ENCODE measurements around the gene IFNA7.
"Not testable (repeated sequence)": the region's sequence is repeated elsewhere in the genome, so short reads cannot be mapped to it uniquely, and the experiment has no call there.

Gene IFNA7

DNA sequence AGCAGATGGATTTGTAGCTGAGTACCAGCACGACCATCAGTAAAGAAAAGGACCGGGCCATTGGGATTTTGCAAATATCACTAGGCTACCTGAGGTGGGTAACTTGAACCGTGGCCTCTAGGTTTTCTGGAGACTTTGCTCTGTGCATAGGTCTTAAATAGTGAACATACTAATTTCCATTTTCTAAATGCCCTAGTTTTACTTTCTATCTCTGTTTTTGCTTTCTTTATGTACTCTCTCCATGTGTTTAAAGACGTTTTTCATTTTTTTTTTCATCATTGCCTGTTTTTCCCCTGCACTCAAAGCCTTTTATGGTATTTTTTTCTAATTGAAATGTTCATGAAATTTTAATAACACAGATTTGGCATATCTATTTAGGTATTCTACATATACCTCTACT, at the start of gene IFNA7:
Gene IFNA7 (minus strand): TSS at position 101 of the 400 bp plus-strand sequence. CDS start 40 bp downstream, at position 61.
- not testable (repeated sequence) for DNase-seq

DNA sequence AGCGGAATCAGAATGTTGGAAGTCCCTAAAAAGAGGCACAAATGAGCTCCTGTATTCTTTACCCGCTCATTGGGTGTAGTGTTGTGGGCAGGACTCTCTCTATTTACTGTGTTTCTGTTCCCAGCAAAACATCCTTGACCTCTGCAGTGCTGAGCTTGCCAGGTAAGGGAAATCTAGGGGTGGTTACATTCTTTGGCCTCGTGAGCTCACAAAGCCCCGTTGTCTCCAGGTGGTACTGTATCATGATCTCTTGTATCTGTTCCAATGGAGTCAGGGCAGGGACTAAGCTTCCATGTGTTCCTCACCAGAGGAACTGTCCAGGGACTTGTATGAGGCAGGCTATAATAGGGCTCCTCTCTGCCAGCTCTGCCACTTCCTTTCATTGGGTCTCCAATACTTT, 49.6 kb upstream of the IFNA7 start:
- no peak for DNase-seq

DNA sequence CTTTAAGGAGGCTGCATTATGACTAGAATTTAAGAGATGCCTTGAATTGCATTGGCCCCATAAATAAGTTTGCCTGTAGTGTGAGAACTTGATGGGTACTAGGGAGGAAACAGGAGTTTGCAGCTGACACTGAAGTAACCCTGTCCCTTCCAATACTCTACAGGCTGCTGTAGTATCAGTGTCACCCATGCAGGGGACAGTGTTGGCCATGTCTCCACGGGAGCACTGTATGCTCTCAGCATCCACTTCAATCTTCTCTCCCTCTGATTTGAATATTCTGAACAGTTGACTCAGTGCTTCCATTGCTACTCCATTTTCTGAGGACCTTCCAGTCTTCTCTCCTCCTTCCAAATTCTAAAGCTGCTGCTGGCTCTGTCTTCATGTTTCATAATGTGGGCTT, 49.2 kb upstream of the IFNA7 start:
- no peak for DNase-seq

DNA sequence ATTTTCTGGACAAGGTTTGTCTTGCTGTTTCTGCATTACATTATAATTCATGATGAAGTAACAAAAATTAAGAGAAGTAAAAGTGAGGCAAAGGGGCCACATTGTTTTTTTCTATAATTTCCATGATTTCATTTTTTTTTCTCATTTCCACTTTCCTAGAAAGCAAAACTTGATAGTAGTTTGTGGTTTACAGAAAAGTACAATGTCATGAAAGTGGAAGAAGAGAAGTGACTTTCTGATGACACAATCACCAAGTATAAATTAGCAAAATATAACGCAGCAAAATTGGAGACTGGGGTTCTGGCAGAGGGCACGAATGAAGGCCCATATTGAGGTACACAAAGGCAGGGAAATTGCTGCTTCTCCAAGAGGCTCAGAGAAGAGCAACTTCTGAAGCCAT, 42.8 kb upstream of the IFNA7 start:
- DNase-seq: no peak

DNA sequence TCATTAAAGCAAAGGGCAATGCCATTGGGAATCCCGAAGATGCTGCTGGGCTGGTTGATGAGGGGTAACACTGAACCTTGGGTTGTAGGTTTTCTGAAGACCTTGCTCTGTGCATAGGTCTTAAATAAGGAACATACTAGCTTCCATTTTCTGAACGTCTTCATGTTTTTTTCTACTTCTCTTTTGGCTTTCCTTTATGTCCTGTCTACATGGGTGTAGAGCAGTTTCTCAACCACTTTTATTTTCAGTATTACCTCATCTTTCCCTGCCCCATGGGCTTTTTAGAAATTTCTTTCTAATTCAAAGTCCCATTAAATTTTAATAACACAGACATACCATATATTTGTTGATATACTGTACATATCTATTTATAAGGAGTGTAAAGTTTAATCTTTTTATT, 37.9 kb upstream of the IFNA7 start, which contains the start of gene IFNA14:
Gene IFNA14 (minus strand): TSS at position 95 of the 400 bp plus-strand sequence. CDS start 70 bp downstream, at position 25.
- no peak for DNase-seq

DNA sequence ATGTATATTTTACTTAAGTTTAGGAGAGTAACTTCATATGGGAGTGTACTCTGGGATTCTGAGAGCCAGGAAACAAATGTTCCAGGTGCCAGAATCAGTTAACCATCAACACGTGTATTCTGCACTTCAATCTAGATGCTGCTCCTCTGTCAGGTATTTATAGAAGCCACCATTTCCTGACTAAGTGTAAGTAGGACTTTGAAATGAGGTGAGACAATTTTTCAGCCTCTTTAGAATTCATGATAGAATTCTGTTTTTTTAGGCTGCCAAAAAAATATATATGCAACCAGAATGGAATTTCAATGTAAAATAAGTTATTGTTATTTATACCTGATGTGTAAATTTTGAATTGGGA, 34.3 kb upstream of the IFNA7 start:
- not testable (repeated sequence) for DNase-seq

DNA sequence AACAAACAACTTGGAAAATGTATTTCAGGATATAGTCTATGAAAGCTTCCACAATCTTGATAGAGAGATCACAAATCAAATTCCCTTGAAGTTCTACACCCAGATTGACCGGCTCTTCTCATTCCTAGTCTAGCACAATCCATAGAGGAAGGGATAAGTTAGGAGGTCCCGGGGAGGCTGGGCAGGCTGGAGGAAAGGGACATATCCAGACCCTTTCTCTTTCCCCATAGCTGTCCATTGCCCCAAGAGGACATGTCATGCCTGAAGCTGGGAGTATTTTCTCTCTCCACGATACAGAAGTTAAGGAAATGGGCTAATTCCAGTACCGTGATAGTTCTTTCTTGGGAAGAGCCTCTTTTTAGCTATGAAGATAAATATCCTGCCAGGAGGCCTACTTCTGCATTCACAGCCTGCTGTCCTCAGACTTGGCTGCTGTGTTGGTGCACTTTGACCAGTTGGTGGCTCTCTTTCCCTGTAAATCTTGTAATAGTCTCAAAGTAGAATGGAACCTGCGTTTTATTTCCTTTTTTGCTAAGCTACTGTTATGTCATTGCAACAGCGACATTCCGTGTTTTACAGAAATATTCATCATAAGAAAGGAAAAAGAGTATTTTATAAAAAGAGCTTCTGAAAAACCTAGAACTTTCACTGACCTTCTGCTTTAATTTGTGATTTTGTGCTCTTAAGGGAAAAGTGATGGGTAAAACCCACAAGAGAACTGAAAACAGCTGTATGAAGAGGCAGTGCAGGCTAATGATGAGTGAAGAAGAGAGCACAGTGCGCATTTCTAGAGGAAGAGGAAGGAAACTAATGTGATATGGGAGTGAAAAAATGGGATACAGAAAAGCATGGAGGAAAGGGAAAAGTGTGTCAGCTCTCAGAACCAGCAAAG, 33.7 kb upstream of the IFNA7 start:
- peak; percentile 35 for DNase-seq

DNA sequence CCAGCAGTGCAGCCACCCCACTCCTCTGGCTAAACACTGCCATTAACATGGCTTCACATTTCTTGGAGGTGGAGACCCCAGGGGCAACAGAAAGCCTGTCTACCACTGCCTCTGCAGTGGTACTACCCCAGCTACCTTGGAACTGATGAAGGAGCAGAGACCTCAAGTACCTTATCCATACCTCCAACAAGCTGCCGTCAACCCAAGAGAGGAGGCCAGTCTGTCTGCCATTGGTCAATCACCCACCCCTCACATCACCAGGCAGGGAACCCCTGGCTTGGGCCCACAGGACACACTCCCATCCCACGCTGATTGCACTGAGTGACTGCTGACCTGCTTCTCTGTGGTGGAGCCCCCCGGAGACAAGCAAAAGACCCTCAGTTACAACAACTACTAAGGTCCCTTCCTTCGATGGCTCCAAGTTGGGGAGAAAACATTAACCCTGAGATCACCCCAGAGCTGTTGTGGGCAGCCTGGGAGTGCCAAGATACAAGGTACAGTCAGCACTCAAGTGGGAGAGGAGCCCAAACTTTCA, 32.2 kb upstream of the IFNA7 start:
- no peak for DNase-seq

DNA sequence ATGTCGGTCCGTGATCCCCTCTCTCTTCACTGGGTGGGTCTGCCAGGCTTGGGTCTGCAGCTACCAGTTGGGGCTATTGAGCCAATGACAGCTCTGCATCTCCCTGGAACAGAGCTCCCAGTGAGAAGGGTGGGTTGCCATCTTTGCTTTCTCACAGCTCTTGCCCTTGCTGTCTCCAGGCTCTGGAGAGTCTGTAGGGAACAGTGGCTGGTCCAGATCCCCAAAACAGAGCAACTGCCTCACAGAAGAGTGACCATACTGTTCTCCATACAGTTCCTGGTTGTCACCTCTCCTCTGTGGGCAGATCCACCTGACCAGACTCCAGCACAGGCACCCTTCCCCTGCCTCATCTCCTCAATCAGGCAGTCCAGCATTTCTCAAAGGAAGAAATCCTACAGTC, 31.3 kb upstream of the IFNA7 start:
- no peak for DNase-seq

DNA sequence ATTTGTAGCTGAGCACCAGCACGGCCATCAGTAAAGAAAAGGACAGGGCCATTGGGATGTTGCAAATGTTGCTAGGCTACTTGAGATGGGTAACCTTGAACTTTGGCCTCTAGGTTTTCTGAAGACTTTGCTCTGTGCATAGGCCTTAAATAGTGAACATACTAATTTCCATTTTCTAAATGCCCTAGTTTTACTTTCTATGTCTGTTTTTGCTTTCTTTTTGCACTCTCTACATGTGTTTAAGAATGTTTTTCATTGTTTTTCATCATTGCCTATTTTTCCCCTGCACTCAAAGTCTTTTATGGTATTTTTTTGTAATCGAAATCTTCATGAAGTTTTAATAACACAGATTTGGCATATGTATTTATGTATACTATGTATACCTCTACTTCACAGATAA, 26.1 kb upstream of the IFNA7 start, which contains the start of gene IFNA17:
Gene IFNA17 (minus strand): TSS at position 101 of the 400 bp plus-strand sequence. CDS start 49 bp downstream, at position 52.
- no peak for DNase-seq

DNA sequence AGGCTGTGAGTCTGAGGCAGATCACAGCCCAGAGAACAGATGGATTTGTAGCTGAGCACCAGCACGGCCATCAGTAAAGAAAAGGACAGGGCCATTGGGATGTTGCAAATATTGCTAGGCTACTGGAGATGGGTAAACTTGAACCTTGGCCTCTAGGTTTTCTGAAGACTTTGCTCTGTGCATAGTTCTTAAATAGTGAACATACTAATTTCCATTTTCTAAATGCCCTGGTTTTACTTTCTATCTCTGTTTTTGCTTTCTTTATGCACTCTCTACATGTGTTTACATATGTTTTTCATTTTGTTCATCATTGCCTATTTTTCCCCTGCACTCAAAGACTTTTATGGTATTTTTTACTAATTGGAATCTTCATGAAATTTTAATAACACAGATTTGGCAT, 15.2 kb upstream of the IFNA7 start, which contains the start of gene IFNA16:
Gene IFNA16 (minus strand): TSS at position 101 of the 400 bp plus-strand sequence. CDS start 6 bp downstream, at position 95.
- not testable (repeated sequence) for DNase-seq

DNA sequence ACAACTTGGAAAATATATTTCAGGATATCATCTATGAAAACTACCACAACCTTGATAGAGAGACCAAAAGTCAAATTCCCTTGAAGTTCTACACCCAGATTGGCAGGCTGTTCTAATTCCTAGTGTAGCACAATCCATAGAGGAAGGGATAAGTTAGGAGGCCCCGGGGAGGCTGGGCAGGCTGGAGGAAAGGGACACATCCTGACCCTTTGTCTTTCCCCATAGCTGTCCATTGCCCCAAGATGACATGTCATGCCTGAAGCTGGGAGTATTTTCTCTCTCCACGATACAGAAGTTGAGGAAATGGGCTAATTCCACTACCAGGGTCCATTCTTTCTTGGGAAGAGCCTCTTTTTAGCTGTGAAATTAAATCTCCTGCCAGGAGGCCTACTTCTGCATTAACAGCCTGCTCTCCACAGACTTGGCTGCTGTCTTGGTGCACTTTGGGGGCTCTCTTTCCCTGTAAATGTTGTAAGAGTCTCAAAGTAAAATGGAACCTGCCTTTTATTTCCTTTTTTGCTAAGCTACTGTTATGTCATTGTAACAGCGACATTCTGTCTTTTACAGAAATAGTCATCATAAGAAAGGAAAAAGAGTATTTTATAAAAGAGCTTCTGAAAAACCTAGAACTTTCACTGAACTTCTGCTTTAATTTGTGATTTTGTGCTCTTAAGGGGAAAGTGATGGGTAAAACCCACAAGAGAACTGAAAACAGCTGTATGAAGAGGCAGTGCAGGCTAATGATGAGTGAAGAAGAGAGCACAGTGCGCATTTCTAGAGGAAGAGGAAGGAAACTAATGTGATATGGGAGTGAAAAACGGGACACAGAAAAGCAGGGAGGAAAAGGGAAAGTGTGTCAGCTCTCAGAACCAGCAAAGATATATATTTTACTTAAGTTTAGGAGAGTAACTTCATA, 11.7 kb upstream of the IFNA7 start:
- DNase-seq: not testable (repeated sequence)

DNA sequence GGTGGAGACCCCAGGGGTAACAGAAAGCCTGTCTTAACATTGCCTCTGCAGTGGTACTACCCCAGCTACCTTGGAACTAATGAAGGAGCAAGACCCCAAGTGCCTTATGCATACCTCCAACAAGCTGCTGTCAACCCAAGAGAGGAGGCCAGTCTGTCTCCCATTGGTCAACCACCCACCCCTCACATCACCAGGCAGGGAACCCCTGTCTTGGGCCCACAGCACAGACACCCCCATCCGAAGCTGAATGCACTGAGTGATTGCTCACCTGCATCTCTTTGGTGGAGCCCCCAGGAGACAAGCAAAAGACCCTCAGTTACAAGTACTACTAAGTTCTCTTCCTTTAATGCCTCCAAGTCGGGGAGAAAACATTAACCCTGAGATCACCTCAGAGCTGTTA, 10.2 kb upstream of the IFNA7 start:
- DNase-seq: not testable (repeated sequence)

DNA sequence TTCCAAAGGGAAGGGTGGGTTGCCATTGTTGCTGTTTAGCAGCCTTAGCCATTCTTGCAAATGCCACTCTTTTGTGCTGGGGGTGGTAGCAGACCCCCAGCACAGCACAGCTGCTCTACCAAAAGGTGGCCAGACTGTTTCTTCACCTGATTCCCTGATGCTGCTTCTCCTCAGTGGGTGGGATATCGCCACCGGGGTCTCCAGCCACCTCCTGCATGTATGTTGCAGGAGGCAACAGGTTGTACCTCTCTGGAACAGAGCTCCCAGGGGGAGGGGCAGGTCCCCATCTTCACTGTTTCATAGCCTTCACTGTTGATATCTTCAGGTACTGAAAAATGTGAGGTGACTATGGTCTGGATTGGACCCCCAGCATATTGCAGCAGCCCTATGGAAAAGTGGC, 8.8 kb upstream of the IFNA7 start:
- DNase-seq: not testable (repeated sequence)

DNA sequence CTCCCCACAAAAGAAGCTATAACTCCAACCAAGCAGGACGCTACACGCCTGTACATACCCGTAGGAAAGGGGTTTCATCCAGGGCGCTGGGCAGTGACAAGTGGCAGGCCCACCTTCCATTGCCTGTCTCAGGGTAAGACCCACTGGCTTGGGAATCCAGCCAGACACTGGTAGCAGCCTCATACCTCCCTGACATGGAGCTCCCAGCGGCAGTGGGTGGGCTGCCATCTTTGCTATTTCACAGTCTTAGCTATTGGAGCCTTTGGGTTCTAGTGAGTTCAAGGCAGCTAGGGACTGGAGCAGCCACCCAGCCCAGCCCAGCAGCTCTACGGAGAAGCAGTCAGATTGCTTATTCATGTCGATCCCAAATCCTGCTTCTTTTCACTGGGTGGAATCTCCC, 8.3 kb upstream of the IFNA7 start:
- DNase-seq: no peak

DNA sequence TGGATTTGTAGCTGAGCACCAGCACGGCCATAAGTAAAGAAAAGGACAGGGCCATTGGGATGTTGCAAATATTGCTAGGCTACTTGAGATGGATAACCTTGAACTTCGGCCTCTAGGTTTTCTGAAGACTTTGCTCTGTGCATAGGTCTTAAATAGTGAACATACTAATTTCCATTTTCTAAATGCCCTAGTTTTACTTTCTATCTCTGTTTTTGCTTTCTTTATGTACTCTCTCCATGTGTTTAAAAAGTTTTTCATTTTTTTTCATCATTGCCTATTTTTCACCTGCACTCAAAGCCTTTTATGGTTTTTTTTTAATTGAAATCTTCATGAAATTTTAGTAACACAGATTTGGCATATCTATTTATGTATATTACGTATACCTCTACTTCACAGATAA, 5.0 kb upstream of the IFNA7 start, which contains the start of gene IFNA10:
Gene IFNA10 (minus strand): TSS at position 101 of the 400 bp plus-strand sequence. CDS start 46 bp downstream, at position 55.
- DNase-seq: not testable (repeated sequence)

DNA sequence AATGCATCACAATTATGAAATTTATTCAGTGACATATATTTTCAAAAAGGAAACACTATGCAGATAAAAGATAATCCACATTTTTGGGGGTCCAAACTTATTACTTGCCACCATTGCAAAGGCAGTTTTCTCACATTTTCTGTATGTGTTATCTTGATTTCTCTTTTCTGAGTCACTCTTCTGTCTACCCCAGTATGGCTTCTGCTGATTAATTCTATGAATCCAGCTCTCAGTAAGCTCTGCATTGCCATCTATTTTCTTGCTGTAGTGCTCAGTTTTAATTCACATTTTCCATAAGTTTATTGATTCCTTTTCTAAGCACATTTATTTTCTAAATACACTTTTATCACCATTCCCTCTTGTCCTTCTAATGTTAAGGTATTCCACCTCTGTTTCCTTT, 3.2 kb upstream of the IFNA7 start:
- no peak for DNase-seq

DNA sequence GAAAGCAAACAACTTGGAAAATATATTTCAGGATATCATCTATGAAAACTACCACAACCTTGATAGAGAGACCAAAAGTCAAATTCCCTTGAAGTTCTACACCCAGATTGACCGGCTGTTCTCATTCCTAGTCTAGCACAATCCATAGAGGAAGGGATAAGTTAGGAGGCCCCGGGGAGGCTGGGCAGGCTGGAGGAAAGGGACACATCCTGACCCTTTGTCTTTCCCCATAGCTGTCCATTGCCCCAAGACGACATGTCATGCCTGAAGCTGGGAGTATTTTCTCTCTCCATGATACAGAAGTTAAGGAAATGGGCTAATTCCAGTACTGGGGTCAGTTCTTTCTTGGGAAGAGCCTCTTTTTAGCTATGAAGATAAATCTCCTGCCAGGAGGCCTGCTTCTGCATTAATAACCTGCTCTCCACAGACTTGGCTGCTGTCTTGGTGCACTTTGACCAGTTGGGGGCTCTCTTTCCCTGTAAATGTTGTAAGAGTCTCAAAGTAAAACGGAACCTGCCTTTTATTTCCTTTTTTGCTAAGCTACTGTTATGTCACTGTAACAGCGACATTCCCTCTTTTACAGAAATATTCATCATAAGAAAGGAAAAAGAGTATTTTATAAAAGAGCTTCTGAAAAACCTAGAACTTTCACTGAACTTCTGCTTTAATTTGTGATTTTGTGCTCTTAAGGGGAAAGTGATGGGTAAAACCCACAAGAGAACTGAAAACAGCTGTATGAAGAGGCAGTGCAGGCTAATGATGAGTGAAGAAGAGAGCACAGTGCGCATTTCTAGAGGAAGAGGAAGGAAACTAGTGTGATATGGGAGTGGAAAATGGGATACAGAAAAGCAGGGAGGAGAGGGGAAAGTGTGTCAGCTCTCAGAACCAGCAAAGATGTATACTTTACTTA, 6.9 kb downstream of the IFNA7 start:
- peak; percentile 22 for DNase-seq

DNA sequence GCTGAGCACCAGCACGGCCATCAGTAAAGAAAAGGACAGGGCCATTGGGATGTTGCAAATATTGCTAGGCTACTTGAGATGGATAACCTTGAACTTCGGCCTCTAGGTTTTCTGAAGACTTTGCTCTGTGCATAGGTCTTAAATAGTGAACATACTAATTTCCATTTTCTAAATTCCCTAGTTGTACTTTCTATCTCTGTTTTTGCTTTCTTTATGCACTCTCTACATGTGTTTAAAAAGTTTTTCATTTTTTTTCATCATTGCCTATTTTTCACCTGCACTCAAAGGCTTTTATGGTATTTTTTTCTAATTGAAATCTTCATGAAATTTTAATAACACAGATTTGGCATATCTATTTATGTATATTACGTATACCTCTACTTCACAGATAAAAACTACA, 14.5 kb downstream of the IFNA7 start, which contains the start of gene IFNA4:
Gene IFNA4 (minus strand): TSS at position 101 of the 400 bp plus-strand sequence. CDS start 56 bp downstream, at position 45.
- DNase-seq: not testable (repeated sequence)

DNA sequence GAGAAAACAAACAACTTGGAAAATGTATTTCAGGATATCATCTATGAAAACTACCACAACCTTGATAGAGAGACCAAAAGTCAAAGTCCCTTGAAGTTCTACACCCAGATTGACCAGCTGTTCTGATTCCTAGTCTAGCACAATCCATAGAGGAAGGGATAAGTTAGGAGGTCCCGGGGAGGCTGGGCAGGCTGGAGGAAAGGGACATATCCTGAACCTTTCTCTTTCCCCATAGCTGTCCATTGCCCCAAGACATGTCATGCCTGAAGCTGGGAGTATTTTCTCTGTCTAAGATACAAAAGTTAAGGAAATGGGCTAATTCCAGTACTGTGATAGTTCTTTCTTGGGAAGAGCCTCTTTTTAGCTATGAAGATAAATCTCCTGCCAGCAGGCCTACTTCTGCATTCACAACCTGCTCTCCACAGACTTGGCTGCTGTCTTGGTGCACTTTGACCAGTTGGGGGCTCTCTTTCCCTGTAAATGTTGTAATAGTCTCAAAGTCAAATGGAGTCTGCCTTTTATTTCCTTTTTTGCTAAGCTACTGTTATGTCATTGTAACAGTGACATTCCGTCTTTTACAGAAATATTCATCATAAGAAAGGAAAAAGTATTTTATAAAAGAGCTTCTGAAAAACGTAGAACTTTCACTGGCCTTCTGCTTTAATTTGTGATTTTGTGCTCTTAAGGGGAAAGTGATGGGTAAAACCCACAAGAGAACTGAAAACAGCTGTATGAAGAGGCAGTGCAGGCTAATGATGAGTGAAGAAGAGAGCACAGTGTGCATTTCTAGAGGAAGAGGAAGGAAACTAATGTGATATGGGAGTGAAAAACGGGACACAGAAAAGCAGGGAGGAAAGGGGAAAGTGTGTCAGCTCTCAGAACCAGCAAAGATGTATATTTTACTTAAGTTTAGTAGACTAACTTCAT, 18.9 kb downstream of the IFNA7 start:
- DNase-seq: peak; percentile 17
